ENCODE data around the gene TIGD3. TPM values are rescaled to one million over a fixed set of nuclear protein-coding genes. Genes with fewer than 3 reads are reported as not detected.

Gene TIGD3
- total and polyA plus RNA-seq, 9 of the 15 experiments (the other 6 are each of a cell fraction or from before 2014, with no cell fraction given) = 0.06 to 1.3 (median 0.56) TPM

DNA sequence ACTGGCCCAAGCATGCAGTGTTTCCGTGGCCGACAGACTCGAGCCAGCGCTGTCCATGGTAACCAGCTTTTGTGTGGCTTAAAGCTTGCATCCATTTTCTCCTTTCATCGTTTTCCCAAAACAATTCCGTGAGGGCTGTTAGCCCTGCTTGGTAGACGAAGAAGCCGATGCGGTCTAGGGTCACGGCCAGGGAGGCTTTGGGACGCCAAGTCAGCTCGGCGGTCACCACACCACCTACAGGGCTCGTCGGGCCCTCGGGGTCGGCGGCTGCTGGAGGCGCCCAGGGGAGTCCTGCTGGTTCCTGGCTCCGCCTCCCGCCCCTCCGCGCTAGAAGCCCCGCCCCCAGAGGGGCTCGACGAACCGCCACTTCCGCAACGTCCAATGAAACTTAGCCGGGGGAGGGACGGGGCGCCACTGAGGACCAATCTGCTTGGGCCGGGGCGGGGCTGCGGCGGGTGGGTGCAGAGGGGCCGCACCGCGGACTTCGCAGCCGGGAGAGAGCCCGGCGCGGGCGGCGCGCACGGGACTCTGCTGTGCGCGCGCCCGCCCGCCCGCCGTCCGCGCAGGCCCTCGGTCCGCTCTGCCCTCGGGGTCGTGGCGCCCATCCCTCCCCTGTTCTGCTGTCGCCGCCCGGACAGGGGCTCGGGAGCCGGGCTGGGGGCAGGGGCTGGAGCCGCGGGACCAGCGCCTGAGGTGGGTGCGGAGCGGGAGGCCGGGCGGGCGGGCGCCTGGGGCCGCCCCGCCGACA lies at the start of gene TIGD3 (continued):
- no peak for TF ChIP-seq FOXK2 (conservative IDR thresholded peaks at IDR 0.05 in 1 of 2, IDR thresholded peaks at IDR 0.05 in 1 of 2; ENCODE audit: low read depth in 2 of 2)
- no peak for TF ChIP-seq BRCA1 (IDR thresholded peaks at IDR 0.05)
- TF ChIP-seq BRCA1 (CRISPR knock-in tag; IDR thresholded peaks at IDR 0.05) = no peak
- no peak for TF ChIP-seq EZH2 (IDR thresholded peaks at IDR 0.05; ENCODE audit: borderline replicate concordance, low read depth, low read length)
- TF ChIP-seq CBFA2T2 (conservative IDR thresholded peaks at IDR 0.05) = no peak
- no peak for TF ChIP-seq HNRNPUL1 (IDR thresholded peaks at IDR 0.05; ENCODE audit: low read length)
- TF ChIP-seq GABPA (tag; conservative IDR thresholded peaks at IDR 0.05; ENCODE audit: low read depth) = no peak
- TF ChIP-seq, protein P1, sequence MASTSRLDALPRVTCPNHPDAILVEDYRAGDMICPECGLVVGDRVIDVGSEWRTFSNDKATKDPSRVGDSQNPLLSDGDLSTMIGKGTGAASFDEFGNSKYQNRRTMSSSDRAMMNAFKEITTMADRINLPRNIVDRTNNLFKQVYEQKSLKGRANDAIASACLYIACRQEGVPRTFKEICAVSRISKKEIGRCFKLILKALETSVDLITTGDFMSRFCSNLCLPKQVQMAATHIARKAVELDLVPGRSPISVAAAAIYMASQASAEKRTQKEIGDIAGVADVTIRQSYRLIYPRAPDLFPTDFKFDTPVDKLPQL (IDR thresholded peaks at IDR 0.05; ENCODE audit: extremely low read depth, insufficient read length) = no peak
- no peak for TF ChIP-seq MEF2D (tag; conservative IDR thresholded peaks at IDR 0.05; ENCODE audit: low read depth)
- TF ChIP-seq ZNF354B (CRISPR knock-in tag; IDR thresholded peaks at IDR 0.05) = no peak
- TF ChIP-seq SPI1 (IDR thresholded peaks at IDR 0.05; ENCODE audit: borderline replicate concordance, low read depth, low read length) = peak; percentile 49; the same call in 1 of the 2 replicates
- no peak for TF ChIP-seq ATF7 (IDR thresholded peaks at IDR 0.05)
- TF ChIP-seq MEF2A (IDR thresholded peaks at IDR 0.05; ENCODE audit: control insufficient read depth, low read depth, low read length) = no peak
- no peak for TF ChIP-seq ZNF384 (IDR thresholded peaks at IDR 0.05; ENCODE audit: low read depth, low read length)
- no peak for TF ChIP-seq ZNF589 (CRISPR knock-in tag; IDR thresholded peaks at IDR 0.05; ENCODE audit: low read depth)
- no peak for TF ChIP-seq ESRRA (IDR thresholded peaks at IDR 0.05; ENCODE audit: borderline replicate concordance, low read depth)
- TF ChIP-seq ZNF79 (CRISPR knock-in tag; IDR thresholded peaks at IDR 0.05; ENCODE audit: low read depth) = no peak
- TF ChIP-seq TRIM24 (IDR thresholded peaks at IDR 0.05) = no peak
- TF ChIP-seq SAFB2 (IDR thresholded peaks at IDR 0.05; ENCODE audit: borderline replicate concordance, low read depth, low read length, severe bottlenecking) = no peak
- TF ChIP-seq TEAD1 (CRISPR knock-in tag; IDR thresholded peaks at IDR 0.05) = no peak
- no peak for TF ChIP-seq JUND (IDR thresholded peaks at IDR 0.05; ENCODE audit: borderline replicate concordance, low read depth, low read length)
- TF ChIP-seq JUND (tag; IDR thresholded peaks at IDR 0.05; ENCODE audit: borderline replicate concordance, low read depth, low read length) = no peak
- no peak for TF ChIP-seq ZNF174 (CRISPR knock-in tag; IDR thresholded peaks at IDR 0.05)
- no peak for TF ChIP-seq MAFG (tag; conservative IDR thresholded peaks at IDR 0.05)
- no peak for TF ChIP-seq RBM39 (optimal IDR thresholded peaks at IDR 0.05; ENCODE audit: low read depth, low read length)
- 0 out of 2 replicates have a peak, but pooled peaks have one; percentile 13 for TF ChIP-seq ZNF436 (CRISPR knock-in tag; IDR thresholded peaks at IDR 0.05)
- no peak for TF ChIP-seq ZNF324 (CRISPR knock-in tag; IDR thresholded peaks at IDR 0.05)
- TF ChIP-seq ZNF175 (CRISPR knock-in tag; IDR thresholded peaks at IDR 0.05; ENCODE audit: low read depth) = no peak
- TF ChIP-seq MXD1 (CRISPR knock-in tag; IDR thresholded peaks at IDR 0.05; ENCODE audit: borderline replicate concordance, poor library complexity, severe bottlenecking) = no peak
- no peak for TF ChIP-seq NFIX (CRISPR knock-in tag; IDR thresholded peaks at IDR 0.05; ENCODE audit: low read depth)
- TF ChIP-seq CHCHD3 (CRISPR knock-in tag; IDR thresholded peaks at IDR 0.05) = no peak
- no peak for TF ChIP-seq ZNF282 (CRISPR knock-in tag; IDR thresholded peaks at IDR 0.05)
